GM12864 (cell line): ENCODE results near the gene MBD6.

ENCODE experiments used
- DNase-seq: peaks from one replicate; pipeline ENCODE4 v3.0.0-alpha.2; 2011; ENCODE audit warnings: low read depth
- H3K4me3 ChIP-seq: 2 replicates; pipeline ENCODE4 v1.5.1; 2011; ENCODE audit warnings: mild to moderate bottlenecking, low read depth, low read length, control low read depth
- TF ChIP-seq, protein P1 (sequence below): IDR thresholded peaks from 2 replicates; pipeline ENCODE4 v1.5.1; 2011; ENCODE audit warnings: low read depth, mild to moderate bottlenecking, moderate library complexity, low read length, control low read depth, inconsistent platforms; ENCODE audit errors: missing control alignments

Gene MBD6

DNA sequence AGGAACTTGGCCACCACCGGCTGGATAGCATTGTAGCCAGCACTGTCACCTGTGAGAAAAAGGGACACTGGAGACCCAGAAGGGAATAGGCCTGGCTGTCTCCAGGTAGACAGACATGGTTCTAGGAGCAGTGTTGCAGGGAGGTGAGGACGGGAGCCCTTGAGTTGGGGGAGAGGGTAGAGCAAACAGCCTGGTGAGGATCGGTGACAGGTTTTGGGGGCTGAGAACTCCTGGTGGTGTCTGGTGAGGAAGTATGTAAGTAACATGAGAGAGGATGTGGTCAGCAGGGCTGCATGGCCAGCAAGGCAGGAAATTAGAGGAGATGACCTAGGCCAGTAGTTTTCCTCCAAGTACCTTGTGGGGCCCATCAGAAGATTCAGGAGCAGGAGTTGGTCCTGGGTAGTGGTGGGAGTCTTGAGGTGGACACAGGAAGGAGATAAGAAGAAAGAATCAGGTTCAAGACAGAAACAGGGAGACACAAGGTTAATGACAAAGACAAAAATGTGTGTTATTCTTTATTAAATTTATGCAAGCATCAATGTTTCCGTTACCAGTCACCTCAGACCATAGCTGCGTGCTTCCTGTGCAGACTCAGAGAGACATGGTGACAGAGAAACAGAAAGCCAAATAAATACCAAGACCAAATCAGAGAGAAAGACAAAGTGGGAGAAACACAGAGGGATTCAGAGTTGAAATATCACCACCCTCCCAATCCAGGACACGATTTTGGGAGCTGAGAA, 43.1 kb upstream of the MBD6 start, which contains the start of gene ARHGAP9:
Gene ARHGAP9 (minus strand): TSS at position 491 of the 740 bp plus-strand sequence. CDS start 460 bp downstream, at position 31.
- DNase-seq = no peak

GRCh38 chr12:57481671-57482070, 41.0 kb upstream of the MBD6 start:
- no peak overlapping the region for H3K4me3 ChIP-seq
- TF ChIP-seq, protein P1, sequence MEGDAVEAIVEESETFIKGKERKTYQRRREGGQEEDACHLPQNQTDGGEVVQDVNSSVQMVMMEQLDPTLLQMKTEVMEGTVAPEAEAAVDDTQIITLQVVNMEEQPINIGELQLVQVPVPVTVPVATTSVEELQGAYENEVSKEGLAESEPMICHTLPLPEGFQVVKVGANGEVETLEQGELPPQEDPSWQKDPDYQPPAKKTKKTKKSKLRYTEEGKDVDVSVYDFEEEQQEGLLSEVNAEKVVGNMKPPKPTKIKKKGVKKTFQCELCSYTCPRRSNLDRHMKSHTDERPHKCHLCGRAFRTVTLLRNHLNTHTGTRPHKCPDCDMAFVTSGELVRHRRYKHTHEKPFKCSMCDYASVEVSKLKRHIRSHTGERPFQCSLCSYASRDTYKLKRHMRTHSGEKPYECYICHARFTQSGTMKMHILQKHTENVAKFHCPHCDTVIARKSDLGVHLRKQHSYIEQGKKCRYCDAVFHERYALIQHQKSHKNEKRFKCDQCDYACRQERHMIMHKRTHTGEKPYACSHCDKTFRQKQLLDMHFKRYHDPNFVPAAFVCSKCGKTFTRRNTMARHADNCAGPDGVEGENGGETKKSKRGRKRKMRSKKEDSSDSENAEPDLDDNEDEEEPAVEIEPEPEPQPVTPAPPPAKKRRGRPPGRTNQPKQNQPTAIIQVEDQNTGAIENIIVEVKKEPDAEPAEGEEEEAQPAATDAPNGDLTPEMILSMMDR = no peak
- no peak for DNase-seq

More for the DNA sequence above, 43.1 kb upstream of the MBD6 start, which contains the start of gene ARHGAP9:
- TF ChIP-seq, protein P1 = no peak
- peak within 1 kb of the TSS; percentile 72 for H3K4me3 ChIP-seq

GRCh38 chr12:57483466-57483865, 39.2 kb upstream of the MBD6 start:
- DNase-seq = no peak
- TF ChIP-seq, protein P1 = no peak
- H3K4me3 ChIP-seq = no peak overlapping the region

- DNase-seq = no peak
- no peak overlapping the region for H3K4me3 ChIP-seq
- TF ChIP-seq, protein P1 = no peak
Observed at GRCh38 chr12:57485695-57486094, 36.9 kb upstream of the MBD6 start.

DNA sequence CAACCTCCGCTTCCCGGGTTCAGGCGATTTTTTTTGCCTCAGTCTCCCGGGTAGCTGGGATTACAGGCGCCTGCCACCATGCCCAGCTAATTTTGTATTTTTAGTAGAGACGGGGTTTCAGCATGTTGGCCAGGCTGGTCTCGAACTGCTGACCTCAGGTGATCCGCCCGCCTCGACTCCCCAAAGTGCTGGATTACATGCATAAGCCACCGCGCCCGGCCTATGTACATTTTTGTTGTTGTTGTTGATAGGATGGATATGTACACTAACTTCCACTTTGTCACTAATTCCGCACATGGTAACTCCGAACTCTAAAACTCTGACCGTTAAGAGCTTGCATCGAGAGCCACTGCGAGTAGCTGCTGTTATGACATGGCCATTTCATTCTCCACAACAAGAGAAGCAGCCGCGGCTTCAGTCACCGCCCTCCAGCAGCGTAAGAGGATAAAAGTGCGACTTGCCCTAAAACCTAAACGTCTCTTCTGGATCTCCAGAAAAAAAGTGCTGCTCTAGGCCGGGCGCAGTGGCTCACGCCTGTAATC, 35.5 kb upstream of the MBD6 start:
- no peak for DNase-seq
- H3K4me3 ChIP-seq = 0 out of 2 replicates have a peak overlapping the region, but pooled peaks have one; percentile 15
- TF ChIP-seq, protein P1 = no peak

- DNase-seq = peak; percentile 94
- TF ChIP-seq, protein P1 = peak; percentile 34
Observed at GRCh38 chr12:57487597-57488401, 34.8 kb upstream of the MBD6 start, which contains the start of gene MARS1. MARS1 (plus strand) TSS chr12:57488068; CDS start chr12:57488091, 23 bp downstream.

More at GRCh38 chr12:57487597-57488401, 34.8 kb upstream of the MBD6 start, which contains the start of gene MARS1:
- H3K4me3 ChIP-seq = peak within 1 kb of the TSS; percentile 97
